Endodermal cell (in vitro differentiated cells): ENCODE data around the gene VPS13D. TPM values are rescaled to one million over a fixed set of nuclear protein-coding genes. Genes with fewer than 3 reads are reported as not detected.
A peak's percentile ranks its signal among the peaks of the same experiment; 100 is the strongest.

Experiments
- DNase-seq: peaks from one replicate; pipeline ENCODE4 v3.0.0-alpha.2; 2017
- H3K27ac ChIP-seq: 2 replicates; pipeline ENCODE4 v1.5.1; 2013; ENCODE audit warnings: mild to moderate bottlenecking, low read depth, low read length, moderate library complexity
- H3K27me3 ChIP-seq: 2 replicates; pipeline ENCODE4 v1.6.1; 2013; ENCODE audit warnings: mild to moderate bottlenecking, low read length, moderate library complexity; ENCODE audit not compliant: insufficient read depth, control insufficient read depth, poor library complexity, severe bottlenecking
- H3K36me3 ChIP-seq: 2 replicates; pipeline ENCODE4 v1.7.0; 2013; ENCODE audit warnings: mild to moderate bottlenecking, low read length, moderate library complexity; ENCODE audit not compliant: control insufficient read depth, insufficient read depth
- H3K4me1 ChIP-seq: one replicate; pipeline ENCODE4 v1.7.0; 2013; ENCODE audit warnings: low read length; ENCODE audit not compliant: control insufficient read depth, insufficient read depth
- H3K4me3 ChIP-seq: 2 replicates; pipeline ENCODE4 v1.5.1; 2013; ENCODE audit warnings: mild to moderate bottlenecking, low read length, moderate library complexity
- H3K9ac ChIP-seq: 2 replicates; pipeline ENCODE4 v1.6.1; 2013; ENCODE audit warnings: mild to moderate bottlenecking, low read length, moderate library complexity; ENCODE audit not compliant: poor library complexity, severe bottlenecking; ENCODE audit errors: extremely low read depth
- H3K9me3 ChIP-seq: 2 replicates; pipeline ENCODE4 v1.6.1; 2013; ENCODE audit warnings: mild to moderate bottlenecking, low read length, moderate library complexity; ENCODE audit not compliant: control insufficient read depth
- H3K27ac Mint-ChIP-seq: 2 replicates; pipeline ENCODE4 v1.8.0; 2020; ENCODE audit warnings: mixed read lengths
- H3K27me3 Mint-ChIP-seq: 2 replicates; pipeline ENCODE4 v1.8.0; 2021; ENCODE audit warnings: mild to moderate bottlenecking, mixed read lengths; ENCODE audit not compliant: insufficient read depth
- H3K36me3 Mint-ChIP-seq: 2 replicates; pipeline ENCODE4 v1.8.0; 2020; ENCODE audit warnings: low read depth, mixed read lengths
- H3K4me1 Mint-ChIP-seq: 2 replicates; pipeline ENCODE4 v1.8.0; 2020; ENCODE audit warnings: mixed read lengths
- H3K4me3 Mint-ChIP-seq: 2 replicates; pipeline ENCODE4 v1.8.0; 2020; ENCODE audit warnings: mild to moderate bottlenecking, moderate library complexity, mixed read lengths
- H3K9me3 Mint-ChIP-seq: 2 replicates; pipeline ENCODE4 v1.8.0; 2020; ENCODE audit warnings: mild to moderate bottlenecking, mixed read lengths
- WGBS, 2 experiments: methylation state at CpG; one replicate each; pipeline versions ENCODE4 v1.1.5 to v1.1.7; 2013; ENCODE audit warnings: missing lambda C conversion rate in 2 of 2, mixed read lengths in 1 of 2; ENCODE audit not compliant: insufficient coverage in 1 of 2, insufficient read length in 1 of 2; 5-methylcytosine and 5-hydroxymethylcytosine counted together
- total RNA-seq, 2 donors: library from RNA; stranded (reverse); fragmentation: NEBNext Ultra II Directional in 1 of 2; extraction: Animal tissue kit (Norgen Biotek cat#: 25700) in 1 of 2; gene quantifications; 2 replicates in 1 of 2; 3 replicates in 1 of 2; pipeline ENCODE4 v1.2.1, GENCODE V29; 2021
- TF ChIP-seq, protein P1 (sequence below): fragments of 200-600 bp; sonication (generic); conservative IDR thresholded peaks from 2 replicates; pipeline ENCODE4 v1.5.0; 2021; ENCODE audit warnings: antibody characterized with exemption, mild to moderate bottlenecking

VPS13D gene
- total RNA-seq, 2 donors from 2014 or later, result 32.5 to 36.7 TPM

DNA sequence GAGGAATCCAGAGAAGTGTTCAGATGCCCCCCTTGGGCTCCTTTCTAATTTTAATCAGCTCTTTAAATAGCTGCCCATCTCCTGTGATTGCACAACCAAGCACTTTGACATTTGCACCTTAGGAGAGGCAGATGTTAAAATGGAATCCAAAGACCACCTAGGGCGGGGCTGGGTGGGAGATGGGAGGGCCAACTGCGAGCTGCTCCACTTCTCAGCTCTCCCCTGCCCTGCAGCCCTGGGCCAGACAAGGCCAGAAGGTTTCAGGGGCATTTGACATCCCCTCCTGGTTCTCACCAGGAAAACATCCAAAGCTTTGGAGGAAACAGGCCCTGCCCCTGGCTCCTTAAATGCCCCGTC is 281.3 kb downstream of the VPS13D start:
- 76 to 89% methylated on average over 1 to 3 of the region's 3 CpGs for WGBS, 2 experiments
- H3K27ac Mint-ChIP-seq, result peak overlapping the region; percentile 80
- peaks cover 35% of the 10 kb centered on the region for H3K4me1 Mint-ChIP-seq

DNA sequence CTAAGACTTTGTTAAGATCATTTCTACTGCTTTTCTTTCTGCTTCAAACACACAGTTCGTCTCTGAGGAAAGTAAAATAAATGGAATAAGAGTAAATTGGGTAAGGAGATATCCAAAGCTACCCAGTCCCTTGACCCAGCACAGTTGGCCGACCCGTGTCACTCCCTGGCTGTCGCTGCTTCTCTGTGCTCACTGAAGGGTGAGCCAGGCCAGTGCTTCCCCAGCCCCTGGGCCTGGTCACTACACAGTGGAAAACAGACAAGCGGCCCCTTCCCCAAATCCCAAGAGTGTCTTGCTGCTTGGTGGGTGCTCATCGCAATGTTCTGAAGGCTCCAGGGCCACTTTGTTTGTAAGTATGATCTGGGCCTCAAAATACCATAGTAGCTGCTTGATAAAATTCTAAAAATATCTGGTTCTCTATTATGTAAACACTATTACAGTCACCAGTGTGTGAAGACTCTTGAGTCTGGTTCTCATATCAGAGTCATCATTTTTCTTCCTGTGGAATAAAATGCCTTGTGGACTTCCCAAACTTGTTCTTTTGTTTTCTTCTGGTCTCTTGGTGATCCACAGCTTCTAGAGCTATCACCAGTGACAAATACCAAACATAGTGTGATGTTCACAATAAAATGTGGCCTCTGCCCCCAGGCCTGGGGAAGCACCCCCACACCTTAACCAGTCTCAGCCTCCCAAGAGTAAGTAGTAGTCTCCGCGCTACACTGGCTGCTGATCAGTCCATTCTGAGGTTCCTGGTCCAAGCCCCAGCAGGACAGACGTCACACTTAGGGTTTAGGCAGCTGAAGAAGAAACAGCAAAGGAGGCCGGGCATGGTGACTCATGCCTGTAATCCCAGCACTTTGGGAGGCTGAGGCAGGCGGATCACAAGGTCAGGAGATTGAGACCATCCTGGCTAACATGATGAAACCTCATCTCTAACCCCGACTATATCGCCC is 282.0 kb downstream of the VPS13D start:
- 91% methylated on average over 5 to 13 of the region's 13 CpGs for WGBS, 2 experiments
- no peaks in the 10 kb centered on the region for H3K27me3 ChIP-seq
- peaks cover 6% of the 10 kb centered on the region for H3K36me3 Mint-ChIP-seq
- DNase-seq, result no peak
- no peak overlapping the region for H3K4me3 ChIP-seq
- H3K9me3 Mint-ChIP-seq, result no peaks in the 10 kb centered on the region
- peaks cover 35% of the 10 kb centered on the region for H3K4me1 Mint-ChIP-seq
- no peaks in the 10 kb centered on the region for H3K27me3 Mint-ChIP-seq
- H3K27ac Mint-ChIP-seq, result peak overlapping the region; percentile 67
- no peaks in the 10 kb centered on the region for H3K36me3 ChIP-seq
- H3K9ac ChIP-seq, result no peak overlapping the region
- H3K27ac ChIP-seq, result no peak overlapping the region
- TF ChIP-seq, protein P1, sequence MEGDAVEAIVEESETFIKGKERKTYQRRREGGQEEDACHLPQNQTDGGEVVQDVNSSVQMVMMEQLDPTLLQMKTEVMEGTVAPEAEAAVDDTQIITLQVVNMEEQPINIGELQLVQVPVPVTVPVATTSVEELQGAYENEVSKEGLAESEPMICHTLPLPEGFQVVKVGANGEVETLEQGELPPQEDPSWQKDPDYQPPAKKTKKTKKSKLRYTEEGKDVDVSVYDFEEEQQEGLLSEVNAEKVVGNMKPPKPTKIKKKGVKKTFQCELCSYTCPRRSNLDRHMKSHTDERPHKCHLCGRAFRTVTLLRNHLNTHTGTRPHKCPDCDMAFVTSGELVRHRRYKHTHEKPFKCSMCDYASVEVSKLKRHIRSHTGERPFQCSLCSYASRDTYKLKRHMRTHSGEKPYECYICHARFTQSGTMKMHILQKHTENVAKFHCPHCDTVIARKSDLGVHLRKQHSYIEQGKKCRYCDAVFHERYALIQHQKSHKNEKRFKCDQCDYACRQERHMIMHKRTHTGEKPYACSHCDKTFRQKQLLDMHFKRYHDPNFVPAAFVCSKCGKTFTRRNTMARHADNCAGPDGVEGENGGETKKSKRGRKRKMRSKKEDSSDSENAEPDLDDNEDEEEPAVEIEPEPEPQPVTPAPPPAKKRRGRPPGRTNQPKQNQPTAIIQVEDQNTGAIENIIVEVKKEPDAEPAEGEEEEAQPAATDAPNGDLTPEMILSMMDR, result no peak
- H3K4me3 Mint-ChIP-seq, result no peak overlapping the region
- H3K9me3 ChIP-seq, result no peaks in the 10 kb centered on the region
- H3K4me1 ChIP-seq, result peaks cover 5% of the 10 kb centered on the region

More for the DNA sequence above, 281.3 kb downstream of the VPS13D start:
- Histone ChIP-seq H3K9me3 (no peaks in the 10 kb centered on the region), H3K9ac (no peak overlapping the region), H3K36me3 (no peaks in the 10 kb centered on the region), H3K4me1 (peaks cover 5% of the 10 kb centered on the region), H3K4me3 (no peak overlapping the region), H3K27me3 (no peaks in the 10 kb centered on the region), H3K27ac (no peak overlapping the region)
- H3K36me3 Mint-ChIP-seq, result peaks cover 8% of the 10 kb centered on the region
- H3K4me3 Mint-ChIP-seq, result no peak overlapping the region
- H3K9me3 Mint-ChIP-seq, result no peaks in the 10 kb centered on the region
- no peaks in the 10 kb centered on the region for H3K27me3 Mint-ChIP-seq
- TF ChIP-seq, protein P1, result no peak
- peak; percentile 59 for DNase-seq

DNA sequence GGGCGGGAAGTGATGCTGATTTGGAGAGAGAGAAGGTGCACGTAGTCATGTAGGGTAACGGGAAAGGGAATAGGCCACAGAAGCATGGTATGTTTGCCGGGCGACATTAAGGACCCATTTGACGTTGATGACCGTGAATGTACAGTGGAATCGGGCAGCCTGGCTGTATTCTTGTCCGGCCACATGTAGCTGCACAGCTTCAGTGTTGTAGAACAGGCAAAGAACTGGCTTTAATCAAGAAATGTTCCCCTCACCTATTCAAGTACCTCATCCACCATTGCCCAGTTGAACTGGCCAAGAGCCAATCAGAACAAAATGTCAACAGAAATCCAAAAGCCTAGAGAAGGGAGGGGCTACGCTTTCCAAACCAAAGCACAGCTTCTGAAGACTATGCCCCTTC is 283.4 kb downstream of the VPS13D start:
- H3K36me3 ChIP-seq, result no peaks in the 10 kb centered on the region
- no peak overlapping the region for H3K4me3 ChIP-seq
- Mint-ChIP-seq H3K4me1 (peaks cover 35% of the 10 kb centered on the region), H3K27me3 (no peaks in the 10 kb centered on the region), H3K9me3 (no peaks in the 10 kb centered on the region), H3K4me3 (no peak overlapping the region), H3K36me3 (peaks cover 4% of the 10 kb centered on the region), H3K27ac (no peak overlapping the region)
- no peak overlapping the region for H3K27ac ChIP-seq
- H3K27me3 ChIP-seq, result no peaks in the 10 kb centered on the region
- DNase-seq, result no peak
- H3K9me3 ChIP-seq, result no peaks in the 10 kb centered on the region
- TF ChIP-seq, protein P1, result no peak
- H3K4me1 ChIP-seq, result peaks cover 5% of the 10 kb centered on the region
- 87 to 97% methylated on average over 8 to 10 of the region's 10 CpGs for WGBS, 2 experiments
- no peak overlapping the region for H3K9ac ChIP-seq
